A673 (cell line): ENCODE measurements around the gene SLC12A3.

Source experiments
- CTCF ChIP-seq: fragments of 300-800, 200-600 bp; sonication (generic); conservative IDR thresholded peaks from 2 replicates; pipeline ENCODE4 v1.5.1; 2017; ENCODE audit warnings: low read depth, mild to moderate bottlenecking, antibody characterized with exemption, low read length, moderate library complexity, mixed read lengths
- EZH2 ChIP-seq: fragments of 200-600 bp; sonication (generic); IDR thresholded peaks from 2 replicates; pipeline ENCODE4 v1.6.1; 2017; ENCODE audit warnings: borderline replicate concordance, low read depth, mild to moderate bottlenecking, mixed read lengths, antibody characterized with exemption, low read length; ENCODE audit not compliant: poor library complexity, severe bottlenecking

DNA sequence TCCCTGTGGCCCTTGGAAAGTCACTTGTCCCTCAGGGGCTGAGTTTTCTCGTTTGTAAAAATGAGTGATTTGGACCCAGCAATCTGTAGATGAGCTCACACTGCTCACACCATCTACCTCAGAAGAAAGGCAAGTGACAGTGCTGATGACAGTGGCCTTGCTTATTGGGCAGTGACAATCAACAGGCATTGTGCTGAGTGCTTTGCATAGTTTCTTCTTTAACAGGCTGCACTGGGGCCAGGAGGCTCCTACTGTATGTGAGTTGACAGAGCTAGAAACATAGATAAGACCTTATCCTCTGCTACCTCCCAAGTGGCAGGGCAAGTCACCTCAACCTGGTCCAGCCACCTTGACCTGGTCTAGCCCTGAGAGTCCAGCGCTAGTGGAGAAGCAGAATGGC, 29.7 kb upstream of the SLC12A3 start:
- TF ChIP-seq EZH2 (no peak), CTCF (no peak)
